Measurements from ENCODE around the gene RMRP. TPM values are rescaled to one million over a fixed set of nuclear protein-coding genes. Genes with fewer than 3 reads are reported as not detected.

The RMRP gene
- total and polyA plus RNA-seq, 7 donors, result 26.8 to 10,280 (median 4,774) TPM; not detected in 2

GRCh38 chr9:35703906-35704672 is 46.3 kb upstream of the RMRP start:
- DNase-seq (no peak), ATAC-seq (no peak)
- Histone ChIP-seq H3K27me3 (ENCODE audit: insufficient read depth in 3 of 3, low read length in 2 of 3) (no peaks in the 10 kb centered on the region), H3K36me3 (ENCODE audit: insufficient read depth in 1 of 2, low read depth in 1 of 2) (peaks cover 30 to 100% of the 10 kb centered on the region in 2 donors), H3K4me3 (no peak overlapping the region), H3K9me3 (no peaks in the 10 kb centered on the region), H3K27ac (no peak overlapping the region), H3K4me1 (no peaks in the 10 kb centered on the region)
- TF ChIP-seq CTCF (IDR thresholded peaks at IDR 0.05), result no peak
- WGBS, 3 donors, result 91 to 94% (median 92%) methylated on average over 24 to 26 of the region's 26 CpGs
- intact Hi-C loops (cut with DNase I), result loop anchor here in 1 of 2 donors (10.0 kb wide), 1 partner anchor 299 kb away; no protein-coding TSS in a partner anchor

GRCh38 chr9:35702696-35703095 is 44.9 kb upstream of the RMRP start:
- ATAC-seq, result no peak
- H3K36me3 ChIP-seq (ENCODE audit: insufficient read depth in 1 of 2, low read depth in 1 of 2), result peaks cover 36 to 100% of the 10 kb centered on the region in 2 donors
- H3K9me3 ChIP-seq, result no peaks in the 10 kb centered on the region
- intact Hi-C loops (cut with DNase I), result loop anchor here in 1 of 2 donors (10.0 kb wide), 1 partner anchor 298 kb away; no protein-coding TSS in a partner anchor
- peak in 1 of 2 donors; percentile 4 for DNase-seq
- H3K27ac ChIP-seq, result no peak overlapping the region
- H3K4me3 ChIP-seq, result no peak overlapping the region
- no peaks in the 10 kb centered on the region for H3K4me1 ChIP-seq
- no peaks in the 10 kb centered on the region for H3K27me3 ChIP-seq (ENCODE audit: insufficient read depth in 3 of 3, low read length in 2 of 3)
- WGBS, 3 donors, result 93 to 99% (median 96%) methylated on average over 7 of the region's 7 CpGs
- no peak for TF ChIP-seq CTCF (IDR thresholded peaks at IDR 0.05)

- no peak for ATAC-seq
- H3K36me3 ChIP-seq (ENCODE audit: insufficient read depth in 1 of 2, low read depth in 1 of 2), result peaks cover 26 to 100% of the 10 kb centered on the region in 2 donors
- H3K27me3 ChIP-seq (ENCODE audit: insufficient read depth in 3 of 3, low read length in 2 of 3), result no peaks in the 10 kb centered on the region
- no peak overlapping the region for H3K27ac ChIP-seq
- no peaks in the 10 kb centered on the region for H3K9me3 ChIP-seq
- no peak for DNase-seq
- H3K4me1 ChIP-seq, result peaks cover 3% of the 10 kb centered on the region
- TF ChIP-seq CTCF (IDR thresholded peaks at IDR 0.05), result no peak
- no peak overlapping the region for H3K4me3 ChIP-seq
- intact Hi-C loops (cut with DNase I), result loop anchor here in 1 of 2 donors (10.0 kb wide), 1 partner anchor 296 kb away; no protein-coding TSS in a partner anchor
Measured at GRCh38 chr9:35700942-35701341, 43.1 kb upstream of the RMRP start.

GRCh38 chr9:35700031-35700430 is 42.2 kb upstream of the RMRP start:
- no peaks in the 10 kb centered on the region for H3K27me3 ChIP-seq (ENCODE audit: insufficient read depth in 3 of 3, low read length in 2 of 3)

More at GRCh38 chr9:35700031-35700430, 42.2 kb upstream of the RMRP start:
- H3K9me3 ChIP-seq, result no peaks in the 10 kb centered on the region
- peaks cover 26 to 95% of the 10 kb centered on the region in 2 donors for H3K36me3 ChIP-seq (ENCODE audit: insufficient read depth in 1 of 2, low read depth in 1 of 2)
- ATAC-seq (no peak), DNase-seq (peak in 1 of 2 donors; percentile 24)
- no peak for TF ChIP-seq CTCF (IDR thresholded peaks at IDR 0.05)
- H3K4me3 ChIP-seq, result no peak overlapping the region
- no peak overlapping the region for H3K27ac ChIP-seq
- peaks cover 8% of the 10 kb centered on the region for H3K4me1 ChIP-seq
- intact Hi-C loops (cut with DNase I), result loop anchor here in 1 of 2 donors (10.0 kb wide), 1 partner anchor 295 kb away; no protein-coding TSS in a partner anchor
- 87 to 92% (median 90%) methylated on average over 11 of the region's 11 CpGs for WGBS, 3 donors
